Myocyte (in vitro differentiated cells): Measurements from ENCODE around the gene MYEOV. TPM values are rescaled to one million over a fixed set of nuclear protein-coding genes. Genes with fewer than 3 reads are reported as not detected.
A peak's percentile ranks its signal among the peaks of the same experiment; 100 is the strongest.

ENCODE experiments used
- DNase-seq: peaks from one replicate; pipeline ENCODE4 v3.0.0-alpha.2; 2012; ENCODE audit warnings: low read depth
- total RNA-seq: library from RNA; depleted of rRNA; stranded (reverse); fragments of >200 nt; gene quantifications from 2 replicates; pipeline ENCODE4 v1.2.3, GENCODE V29; 2014

Gene MYEOV
- total RNA-seq, 1 donor from 2014 or later, result not detected

- no peak for DNase-seq
These were observed 7.3 kb upstream of the MYEOV start for GRCh38 chr11:69286374-69287371.

GRCh38 chr11:69287968-69288882 is 5.7 kb upstream of the MYEOV start:
- DNase-seq, result peak; percentile 34

- no peak for DNase-seq
These were observed 5.1 kb upstream of the MYEOV start for GRCh38 chr11:69288883-69289242.

- DNase-seq, result peak; percentile 53
These were observed 3.1 kb upstream of the MYEOV start for GRCh38 chr11:69290806-69291205.

- DNase-seq, result no peak
These were observed 2.4 kb upstream of the MYEOV start for GRCh38 chr11:69291459-69292110.

GRCh38 chr11:69292221-69292648 is 1.7 kb upstream of the MYEOV start:
- no peak for DNase-seq

GRCh38 chr11:69293087-69293486 is 868 bp upstream of the MYEOV start:
- DNase-seq, result no peak

- no peak for DNase-seq
These were observed 670 bp downstream of the MYEOV start for GRCh38 chr11:69294571-69295078.

- no peak for DNase-seq
These were observed 1.4 kb downstream of the MYEOV start for GRCh38 chr11:69295079-69295994.

GRCh38 chr11:69295995-69296889 is 2.3 kb downstream of the MYEOV start:
- DNase-seq, result no peak

GRCh38 chr11:69296890-69297786 is 3.2 kb downstream of the MYEOV start:
- DNase-seq, result peak; percentile 99

- no peak for DNase-seq
These were observed 3.9 kb downstream of the MYEOV start for GRCh38 chr11:69297787-69298266.

- DNase-seq, result peak; percentile 88
These were observed 4.5 kb downstream of the MYEOV start for GRCh38 chr11:69298267-69299022.

GRCh38 chr11:69299023-69299461 is 5.1 kb downstream of the MYEOV start:
- no peak for DNase-seq

GRCh38 chr11:69299572-69299971 is 5.6 kb downstream of the MYEOV start:
- DNase-seq, result no peak

- no peak for DNase-seq
These were observed 6.4 kb downstream of the MYEOV start for GRCh38 chr11:69300120-69301060.
